Central memory CD8-positive, alpha-beta T cell (primary cell): ENCODE results near the gene MRTFA.

ENCODE experiments used
- ATAC-seq: fragments of 150-1000 bp; cut with Tn5 transposase; replicated peaks from 2 replicates; pipeline ENCODE4 v1.10.0; 2022; ENCODE audit warnings: mild to moderate bottlenecking, moderate FRiP score, moderate number of reproducible peaks; ENCODE audit not compliant: poor library complexity, severe bottlenecking; ENCODE audit errors: extremely low read depth
- DNase-seq, 2 donors: peaks; one replicate each; pipeline ENCODE4 v3.0.0; 2021; ENCODE audit warnings: low spot score in 2 of 2
- H3K27ac Mint-ChIP-seq: one replicate; pipeline ENCODE4 v1.8.0; 2022; ENCODE audit warnings: low read depth, mild to moderate bottlenecking, moderate library complexity, mixed read lengths
- H3K27me3 Mint-ChIP-seq: one replicate; pipeline ENCODE4 v1.8.0; 2022; ENCODE audit warnings: mixed read lengths
- H3K36me3 Mint-ChIP-seq: one replicate; pipeline ENCODE4 v1.8.0; 2022; ENCODE audit warnings: mild to moderate bottlenecking, moderate library complexity, mixed read lengths; ENCODE audit not compliant: insufficient read depth
- H3K4me1 Mint-ChIP-seq: one replicate; pipeline ENCODE4 v1.8.0; 2022; ENCODE audit warnings: mixed read lengths
- H3K4me3 Mint-ChIP-seq: one replicate; pipeline ENCODE4 v1.8.0; 2022; ENCODE audit warnings: mild to moderate bottlenecking, moderate library complexity, mixed read lengths
- H3K9me3 Mint-ChIP-seq: one replicate; pipeline ENCODE4 v1.8.0; 2022; ENCODE audit warnings: mixed read lengths

Gene MRTFA

GRCh38 chr22:40479126-40479800, 157.3 kb downstream of the MRTFA start:
- no peak overlapping the region for H3K27ac Mint-ChIP-seq
- H3K4me1 Mint-ChIP-seq, result peaks cover 22% of the 10 kb centered on the region
- peaks cover 5% of the 10 kb centered on the region for H3K36me3 Mint-ChIP-seq
- ATAC-seq (no peak), DNase-seq (no peak)
- no peak overlapping the region for H3K4me3 Mint-ChIP-seq
- H3K9me3 Mint-ChIP-seq, result no peaks in the 10 kb centered on the region
- no peaks in the 10 kb centered on the region for H3K27me3 Mint-ChIP-seq

- Mint-ChIP-seq H3K4me3 (no peak overlapping the region), H3K27ac (no peak overlapping the region), H3K9me3 (no peaks in the 10 kb centered on the region), H3K36me3 (peaks cover 5% of the 10 kb centered on the region), H3K27me3 (no peaks in the 10 kb centered on the region), H3K4me1 (peaks cover 22% of the 10 kb centered on the region)
- no peak for ATAC-seq
- no peak for DNase-seq
These were observed 158.0 kb downstream of the MRTFA start for GRCh38 chr22:40478338-40479125.

GRCh38 chr22:40477683-40478337, 158.7 kb downstream of the MRTFA start:
- ATAC-seq (no peak), DNase-seq (no peak)
- Mint-ChIP-seq H3K36me3 (peaks cover 5% of the 10 kb centered on the region), H3K4me3 (no peak overlapping the region), H3K9me3 (no peaks in the 10 kb centered on the region), H3K4me1 (peaks cover 22% of the 10 kb centered on the region), H3K27ac (no peak overlapping the region), H3K27me3 (no peaks in the 10 kb centered on the region)

GRCh38 chr22:40476341-40476740, 160.2 kb downstream of the MRTFA start:
- H3K27ac Mint-ChIP-seq, result no peak overlapping the region

GRCh38 chr22:40473703-40474102, 162.8 kb downstream of the MRTFA start:
- ATAC-seq, result no peak
- no peak overlapping the region for H3K27ac Mint-ChIP-seq

More at GRCh38 chr22:40476341-40476740, 160.2 kb downstream of the MRTFA start:
- Mint-ChIP-seq H3K4me1 (peaks cover 19% of the 10 kb centered on the region), H3K4me3 (no peak overlapping the region), H3K9me3 (no peaks in the 10 kb centered on the region), H3K27me3 (no peaks in the 10 kb centered on the region), H3K36me3 (peaks cover 5% of the 10 kb centered on the region)
- no peak for ATAC-seq
- no peak for DNase-seq

GRCh38 chr22:40472579-40472978, 163.9 kb downstream of the MRTFA start:
- Mint-ChIP-seq H3K27ac (peak overlapping the region; percentile 20), H3K36me3 (peaks cover 2% of the 10 kb centered on the region), H3K9me3 (no peaks in the 10 kb centered on the region), H3K4me1 (peaks cover 1% of the 10 kb centered on the region), H3K4me3 (no peak overlapping the region), H3K27me3 (no peaks in the 10 kb centered on the region)
- DNase-seq, result no peak
- ATAC-seq, result no peak

More at GRCh38 chr22:40473703-40474102, 162.8 kb downstream of the MRTFA start:
- Mint-ChIP-seq H3K9me3 (no peaks in the 10 kb centered on the region), H3K36me3 (peaks cover 2% of the 10 kb centered on the region), H3K4me1 (peaks cover 11% of the 10 kb centered on the region), H3K27me3 (no peaks in the 10 kb centered on the region), H3K4me3 (no peak overlapping the region)
- DNase-seq, result no peak

GRCh38 chr22:40472051-40472450, 164.5 kb downstream of the MRTFA start:
- no peak for ATAC-seq
- Mint-ChIP-seq H3K9me3 (no peaks in the 10 kb centered on the region), H3K4me1 (no peaks in the 10 kb centered on the region), H3K36me3 (peaks cover 2% of the 10 kb centered on the region), H3K4me3 (no peak overlapping the region), H3K27ac (no peak overlapping the region), H3K27me3 (no peaks in the 10 kb centered on the region)
- DNase-seq, result no peak

DNA sequence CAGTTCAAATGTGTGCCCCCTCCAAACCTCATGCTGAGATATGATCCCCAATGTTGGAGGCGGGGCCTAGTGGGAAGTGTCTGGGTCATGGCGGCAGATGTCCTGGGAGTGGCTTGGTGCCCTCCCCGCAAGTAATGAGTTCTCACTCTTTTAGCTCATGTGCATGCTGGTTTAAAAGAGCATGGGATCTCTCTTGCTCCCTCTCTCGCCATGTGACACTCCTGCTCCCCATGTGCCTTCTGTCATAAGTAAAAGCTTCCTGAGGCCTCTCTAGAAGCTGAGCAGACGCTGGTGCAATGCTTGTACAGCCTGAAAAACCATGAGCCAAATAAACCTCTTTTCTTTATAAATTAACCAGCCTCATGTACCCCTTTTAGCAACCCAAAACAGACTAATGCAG, 167.3 kb downstream of the MRTFA start:
- Mint-ChIP-seq H3K4me3 (no peak overlapping the region), H3K4me1 (peaks cover 7% of the 10 kb centered on the region), H3K36me3 (peaks cover 2% of the 10 kb centered on the region), H3K27ac (no peak overlapping the region), H3K9me3 (no peaks in the 10 kb centered on the region), H3K27me3 (no peaks in the 10 kb centered on the region)
- no peak for DNase-seq
- ATAC-seq, result no peak

GRCh38 chr22:40468616-40469015, 167.9 kb downstream of the MRTFA start:
- Mint-ChIP-seq H3K4me3 (no peak overlapping the region), H3K36me3 (peaks cover 2% of the 10 kb centered on the region), H3K9me3 (no peaks in the 10 kb centered on the region), H3K27me3 (no peaks in the 10 kb centered on the region), H3K4me1 (peaks cover 11% of the 10 kb centered on the region), H3K27ac (no peak overlapping the region)
- ATAC-seq, result no peak
- no peak for DNase-seq

GRCh38 chr22:40466976-40467375, 169.5 kb downstream of the MRTFA start:
- no peak overlapping the region for H3K27ac Mint-ChIP-seq
- no peak for ATAC-seq

DNA sequence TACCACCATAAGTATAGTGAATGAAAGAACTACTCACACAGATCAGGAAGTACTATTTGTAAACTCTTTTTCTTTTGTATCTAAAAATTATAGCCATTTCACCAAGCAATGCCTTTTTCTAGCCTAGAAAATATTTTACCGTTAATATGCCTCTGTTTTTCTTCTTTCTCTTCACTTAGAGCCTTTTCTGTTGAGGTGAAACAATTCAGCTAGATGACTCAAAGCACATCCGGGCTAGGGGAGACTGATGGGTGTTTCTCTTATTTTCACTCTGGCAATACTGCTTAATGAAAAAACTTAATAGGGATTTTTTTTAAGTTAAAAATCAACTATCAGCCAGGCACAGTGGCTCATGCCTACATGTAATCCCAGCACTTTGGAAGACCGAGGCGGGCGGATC, 172.8 kb downstream of the MRTFA start:
- peak overlapping the region; percentile 87 for H3K27ac Mint-ChIP-seq
- no peaks in the 10 kb centered on the region for H3K27me3 Mint-ChIP-seq
- no peak for DNase-seq
- peak overlapping the region; percentile 92 for H3K4me3 Mint-ChIP-seq
- H3K4me1 Mint-ChIP-seq, result peaks cover 56% of the 10 kb centered on the region
- no peaks in the 10 kb centered on the region for H3K9me3 Mint-ChIP-seq
- H3K36me3 Mint-ChIP-seq, result peaks cover 23% of the 10 kb centered on the region
- ATAC-seq, result peak; percentile 67

More at GRCh38 chr22:40466976-40467375, 169.5 kb downstream of the MRTFA start:
- DNase-seq, result no peak
- Mint-ChIP-seq H3K27me3 (no peaks in the 10 kb centered on the region), H3K4me1 (peaks cover 26% of the 10 kb centered on the region), H3K36me3 (peaks cover 5% of the 10 kb centered on the region), H3K4me3 (no peak overlapping the region), H3K9me3 (no peaks in the 10 kb centered on the region)

DNA sequence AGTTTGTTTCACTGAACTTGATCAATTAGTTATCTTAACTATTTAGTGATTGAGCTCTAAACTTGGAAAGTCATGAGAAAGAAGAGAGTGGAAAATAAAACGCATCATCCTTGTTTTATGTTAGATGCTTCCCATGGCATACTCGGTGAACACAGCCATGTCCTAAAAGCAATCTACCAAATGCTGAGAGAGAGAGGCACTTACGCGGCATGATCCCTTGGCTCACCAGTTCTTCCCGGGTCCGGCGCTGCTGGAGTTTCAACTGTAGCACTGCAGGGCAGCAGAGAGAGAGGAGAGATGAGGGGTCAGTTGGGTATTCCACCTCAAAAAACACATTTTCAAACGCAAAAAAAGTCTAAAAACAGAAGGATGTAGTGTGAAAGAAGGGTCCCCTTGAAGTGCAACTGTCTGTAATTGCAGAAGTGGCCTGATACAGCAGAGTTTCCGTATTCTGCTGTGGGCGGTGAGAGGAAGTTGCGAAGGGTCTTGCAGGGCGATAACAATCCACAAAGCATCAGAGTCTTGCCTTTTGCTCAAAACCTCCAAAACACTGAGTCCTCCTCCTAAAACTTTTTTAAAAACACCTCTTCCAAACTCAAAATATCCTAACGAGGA, 173.4 kb downstream of the MRTFA start:
- Mint-ChIP-seq H3K27ac (peak overlapping the region; percentile 87), H3K27me3 (no peaks in the 10 kb centered on the region), H3K4me1 (peaks cover 61% of the 10 kb centered on the region), H3K9me3 (no peaks in the 10 kb centered on the region), H3K36me3 (peaks cover 26% of the 10 kb centered on the region), H3K4me3 (peak overlapping the region; percentile 92)
- DNase-seq (no peak), ATAC-seq (peak; percentile 86)
